ENCODE results near the gene PIK3R6.

GRCh38 chr17:8776881-8777280, 90.6 kb downstream of the PIK3R6 start:
- TF ChIP-seq CTCF (conservative IDR thresholded peaks at IDR 0.05; ENCODE audit: low read depth, low read length): no peak
- TF ChIP-seq POLR2A (IDR thresholded peaks at IDR 0.05; ENCODE audit: low read depth, low read length): no peak
- no peak for TF ChIP-seq MXI1 (IDR thresholded peaks at IDR 0.05; ENCODE audit: borderline replicate concordance, low read depth, low read length)
- no peak for TF ChIP-seq RCOR1 (IDR thresholded peaks at IDR 0.05; ENCODE audit: insufficient replicate concordance, low read length)
- TF ChIP-seq RFX5 (IDR thresholded peaks at IDR 0.05; ENCODE audit: low read depth, low read length): no peak
- TF ChIP-seq BHLHE40 (IDR thresholded peaks at IDR 0.05; ENCODE audit: low read depth, low read length): no peak
- TF ChIP-seq RAD21 (IDR thresholded peaks at IDR 0.05; ENCODE audit: low read length): no peak
- no peak for TF ChIP-seq USF2 (IDR thresholded peaks at IDR 0.05; ENCODE audit: low read depth, low read length)
- no peak for TF ChIP-seq ELK1 (IDR thresholded peaks at IDR 0.05; ENCODE audit: borderline replicate concordance, low read depth, low read length)
- no peak for TF ChIP-seq MAZ (IDR thresholded peaks at IDR 0.05; ENCODE audit: borderline replicate concordance, low read depth, low read length)
- no peak for TF ChIP-seq MAFK (IDR thresholded peaks at IDR 0.05; ENCODE audit: low read depth, low read length)
